Measurements from ENCODE around the gene EEF1A1. TPM values are rescaled to one million over a fixed set of nuclear protein-coding genes. Genes with fewer than 3 reads are reported as not detected.
A peak's percentile ranks its signal among the peaks of the same experiment; 100 is the strongest.

Gene EEF1A1
- total and polyA plus RNA-seq, 2 of the 8 experiments (the other 6 are each of a cell fraction or from before 2014, with no cell fraction given) = 13,823 to 13,927 TPM

DNA sequence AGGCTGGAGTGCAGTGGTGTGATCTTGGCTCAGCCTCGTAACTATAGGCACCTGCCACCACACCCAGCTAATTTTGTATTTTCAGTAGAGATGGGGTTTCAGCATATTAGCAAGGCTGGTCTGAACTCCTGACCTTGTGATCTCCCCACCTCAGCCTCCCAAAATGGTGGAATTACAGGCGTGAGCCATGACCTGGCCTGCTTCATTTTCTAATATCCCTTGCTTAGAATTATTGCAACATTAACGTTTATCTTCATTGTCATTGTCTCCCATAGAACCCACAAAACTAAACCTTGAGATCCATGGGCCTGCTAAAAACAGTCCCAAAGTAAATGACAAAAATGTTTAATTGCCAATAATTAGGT is 6.1 kb downstream of the EEF1A1 start (continued):
- TF ChIP-seq, protein P1, sequence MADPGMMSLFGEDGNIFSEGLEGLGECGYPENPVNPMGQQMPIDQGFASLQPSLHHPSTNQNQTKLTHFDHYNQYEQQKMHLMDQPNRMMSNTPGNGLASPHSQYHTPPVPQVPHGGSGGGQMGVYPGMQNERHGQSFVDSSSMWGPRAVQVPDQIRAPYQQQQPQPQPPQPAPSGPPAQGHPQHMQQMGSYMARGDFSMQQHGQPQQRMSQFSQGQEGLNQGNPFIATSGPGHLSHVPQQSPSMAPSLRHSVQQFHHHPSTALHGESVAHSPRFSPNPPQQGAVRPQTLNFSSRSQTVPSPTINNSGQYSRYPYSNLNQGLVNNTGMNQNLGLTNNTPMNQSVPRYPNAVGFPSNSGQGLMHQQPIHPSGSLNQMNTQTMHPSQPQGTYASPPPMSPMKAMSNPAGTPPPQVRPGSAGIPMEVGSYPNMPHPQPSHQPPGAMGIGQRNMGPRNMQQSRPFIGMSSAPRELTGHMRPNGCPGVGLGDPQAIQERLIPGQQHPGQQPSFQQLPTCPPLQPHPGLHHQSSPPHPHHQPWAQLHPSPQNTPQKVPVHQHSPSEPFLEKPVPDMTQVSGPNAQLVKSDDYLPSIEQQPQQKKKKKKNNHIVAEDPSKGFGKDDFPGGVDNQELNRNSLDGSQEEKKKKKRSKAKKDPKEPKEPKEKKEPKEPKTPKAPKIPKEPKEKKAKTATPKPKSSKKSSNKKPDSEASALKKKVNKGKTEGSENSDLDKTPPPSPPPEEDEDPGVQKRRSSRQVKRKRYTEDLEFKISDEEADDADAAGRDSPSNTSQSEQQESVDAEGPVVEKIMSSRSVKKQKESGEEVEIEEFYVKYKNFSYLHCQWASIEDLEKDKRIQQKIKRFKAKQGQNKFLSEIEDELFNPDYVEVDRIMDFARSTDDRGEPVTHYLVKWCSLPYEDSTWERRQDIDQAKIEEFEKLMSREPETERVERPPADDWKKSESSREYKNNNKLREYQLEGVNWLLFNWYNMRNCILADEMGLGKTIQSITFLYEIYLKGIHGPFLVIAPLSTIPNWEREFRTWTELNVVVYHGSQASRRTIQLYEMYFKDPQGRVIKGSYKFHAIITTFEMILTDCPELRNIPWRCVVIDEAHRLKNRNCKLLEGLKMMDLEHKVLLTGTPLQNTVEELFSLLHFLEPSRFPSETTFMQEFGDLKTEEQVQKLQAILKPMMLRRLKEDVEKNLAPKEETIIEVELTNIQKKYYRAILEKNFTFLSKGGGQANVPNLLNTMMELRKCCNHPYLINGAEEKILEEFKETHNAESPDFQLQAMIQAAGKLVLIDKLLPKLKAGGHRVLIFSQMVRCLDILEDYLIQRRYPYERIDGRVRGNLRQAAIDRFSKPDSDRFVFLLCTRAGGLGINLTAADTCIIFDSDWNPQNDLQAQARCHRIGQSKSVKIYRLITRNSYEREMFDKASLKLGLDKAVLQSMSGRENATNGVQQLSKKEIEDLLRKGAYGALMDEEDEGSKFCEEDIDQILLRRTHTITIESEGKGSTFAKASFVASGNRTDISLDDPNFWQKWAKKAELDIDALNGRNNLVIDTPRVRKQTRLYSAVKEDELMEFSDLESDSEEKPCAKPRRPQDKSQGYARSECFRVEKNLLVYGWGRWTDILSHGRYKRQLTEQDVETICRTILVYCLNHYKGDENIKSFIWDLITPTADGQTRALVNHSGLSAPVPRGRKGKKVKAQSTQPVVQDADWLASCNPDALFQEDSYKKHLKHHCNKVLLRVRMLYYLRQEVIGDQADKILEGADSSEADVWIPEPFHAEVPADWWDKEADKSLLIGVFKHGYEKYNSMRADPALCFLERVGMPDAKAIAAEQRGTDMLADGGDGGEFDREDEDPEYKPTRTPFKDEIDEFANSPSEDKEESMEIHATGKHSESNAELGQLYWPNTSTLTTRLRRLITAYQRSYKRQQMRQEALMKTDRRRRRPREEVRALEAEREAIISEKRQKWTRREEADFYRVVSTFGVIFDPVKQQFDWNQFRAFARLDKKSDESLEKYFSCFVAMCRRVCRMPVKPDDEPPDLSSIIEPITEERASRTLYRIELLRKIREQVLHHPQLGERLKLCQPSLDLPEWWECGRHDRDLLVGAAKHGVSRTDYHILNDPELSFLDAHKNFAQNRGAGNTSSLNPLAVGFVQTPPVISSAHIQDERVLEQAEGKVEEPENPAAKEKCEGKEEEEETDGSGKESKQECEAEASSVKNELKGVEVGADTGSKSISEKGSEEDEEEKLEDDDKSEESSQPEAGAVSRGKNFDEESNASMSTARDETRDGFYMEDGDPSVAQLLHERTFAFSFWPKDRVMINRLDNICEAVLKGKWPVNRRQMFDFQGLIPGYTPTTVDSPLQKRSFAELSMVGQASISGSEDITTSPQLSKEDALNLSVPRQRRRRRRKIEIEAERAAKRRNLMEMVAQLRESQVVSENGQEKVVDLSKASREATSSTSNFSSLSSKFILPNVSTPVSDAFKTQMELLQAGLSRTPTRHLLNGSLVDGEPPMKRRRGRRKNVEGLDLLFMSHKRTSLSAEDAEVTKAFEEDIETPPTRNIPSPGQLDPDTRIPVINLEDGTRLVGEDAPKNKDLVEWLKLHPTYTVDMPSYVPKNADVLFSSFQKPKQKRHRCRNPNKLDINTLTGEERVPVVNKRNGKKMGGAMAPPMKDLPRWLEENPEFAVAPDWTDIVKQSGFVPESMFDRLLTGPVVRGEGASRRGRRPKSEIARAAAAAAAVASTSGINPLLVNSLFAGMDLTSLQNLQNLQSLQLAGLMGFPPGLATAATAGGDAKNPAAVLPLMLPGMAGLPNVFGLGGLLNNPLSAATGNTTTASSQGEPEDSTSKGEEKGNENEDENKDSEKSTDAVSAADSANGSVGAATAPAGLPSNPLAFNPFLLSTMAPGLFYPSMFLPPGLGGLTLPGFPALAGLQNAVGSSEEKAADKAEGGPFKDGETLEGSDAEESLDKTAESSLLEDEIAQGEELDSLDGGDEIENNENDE (IDR thresholded peaks at IDR 0.05; ENCODE audit: insufficient replicate concordance, low read length) = peak; percentile 26
- TF ChIP-seq TAF7 (optimal IDR thresholded peaks at IDR 0.05; ENCODE audit: borderline replicate concordance, low read depth, low read length) (peak; percentile 69), POLR2A (IDR thresholded peaks at IDR 0.05; ENCODE audit: control extremely low read depth in 1 of 2, low read depth in 2 of 2, low read length in 2 of 2) (no peak; a peak in 1 of 3 replicates), BCL11A (IDR thresholded peaks at IDR 0.05; ENCODE audit: low read depth in 2 of 2, low read length in 2 of 2) (no peak), POLR2AphosphoS5 (IDR thresholded peaks at IDR 0.05; ENCODE audit: low read depth, low read length) (peak; percentile 91; the same call in 1 of the 2 replicates), SIRT6 (IDR thresholded peaks at IDR 0.05; ENCODE audit: low read length) (peak; percentile 66), YY1 (IDR thresholded peaks at IDR 0.05; ENCODE audit: low read depth, low read length) (peak; percentile 57; the same call in 1 of the 2 replicates), CEBPB (IDR thresholded peaks at IDR 0.05; ENCODE audit: low read depth, low read length) (0 out of 2 replicates have a peak, but pooled peaks have one; percentile 7), POU5F1 (IDR thresholded peaks at IDR 0.05; ENCODE audit: low read depth, low read length) (no peak), SAP30 (IDR thresholded peaks at IDR 0.05; ENCODE audit: insufficient read depth, insufficient replicate concordance, low read length) (no peak), NRF1 (IDR thresholded peaks at IDR 0.05; ENCODE audit: low read depth, low read length) (peak; percentile 31; the same call in 1 of the 2 replicates), BRCA1 (IDR thresholded peaks at IDR 0.05; ENCODE audit: low read depth, low read length) (no peak; the same call in 1 of the 2 replicates), CHD1 (IDR thresholded peaks at IDR 0.05; ENCODE audit: low read depth, low read length) (no peak)
